ENCODE measurements around the gene ADCK2.

ADCK2 gene

GRCh38 chr7:140679186-140679585 is 6.4 kb downstream of the ADCK2 start:
- TF ChIP-seq CTCF (IDR thresholded peaks at IDR 0.05; ENCODE audit: insufficient read depth, missing control alignments) = no peak
- DNase-seq (ENCODE audit: insufficient read length, low spot score) (no peak), FAIRE-seq (no peak)

GRCh38 chr7:140680886-140681285 is 8.1 kb downstream of the ADCK2 start:
- DNase-seq (ENCODE audit: insufficient read length, low spot score) (no peak), FAIRE-seq (no peak)
- TF ChIP-seq CTCF (IDR thresholded peaks at IDR 0.05; ENCODE audit: insufficient read depth, missing control alignments) = no peak

- DNase-seq (ENCODE audit: insufficient read length, low spot score) = no peak
- no peak for TF ChIP-seq CTCF (IDR thresholded peaks at IDR 0.05; ENCODE audit: insufficient read depth, missing control alignments)
- FAIRE-seq = no peak
Observed at GRCh38 chr7:140681766-140682165, 9.0 kb downstream of the ADCK2 start.

DNA sequence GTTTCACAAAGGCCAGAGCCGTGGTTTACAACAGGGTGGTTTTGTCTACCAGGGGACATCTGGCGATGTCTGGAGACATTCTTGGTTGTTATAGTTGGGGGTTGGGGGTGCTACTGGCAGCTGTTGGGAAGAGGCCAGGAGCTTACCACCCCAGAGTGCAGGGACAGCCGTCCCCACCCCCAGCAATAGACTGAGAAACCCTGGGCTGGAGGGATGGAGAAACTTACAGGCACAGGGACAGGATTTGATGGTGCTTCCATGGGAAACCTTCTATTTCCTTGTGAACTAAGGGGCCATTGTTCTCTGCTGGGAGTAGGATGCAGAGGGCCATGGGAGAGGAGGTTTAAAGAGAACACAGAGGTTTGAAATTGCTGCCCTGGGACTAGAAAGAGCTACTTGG is 10.9 kb downstream of the ADCK2 start:
- FAIRE-seq = no peak
- no peak for DNase-seq (ENCODE audit: insufficient read length, low spot score)
- no peak for TF ChIP-seq CTCF (IDR thresholded peaks at IDR 0.05; ENCODE audit: insufficient read depth, missing control alignments)

DNA sequence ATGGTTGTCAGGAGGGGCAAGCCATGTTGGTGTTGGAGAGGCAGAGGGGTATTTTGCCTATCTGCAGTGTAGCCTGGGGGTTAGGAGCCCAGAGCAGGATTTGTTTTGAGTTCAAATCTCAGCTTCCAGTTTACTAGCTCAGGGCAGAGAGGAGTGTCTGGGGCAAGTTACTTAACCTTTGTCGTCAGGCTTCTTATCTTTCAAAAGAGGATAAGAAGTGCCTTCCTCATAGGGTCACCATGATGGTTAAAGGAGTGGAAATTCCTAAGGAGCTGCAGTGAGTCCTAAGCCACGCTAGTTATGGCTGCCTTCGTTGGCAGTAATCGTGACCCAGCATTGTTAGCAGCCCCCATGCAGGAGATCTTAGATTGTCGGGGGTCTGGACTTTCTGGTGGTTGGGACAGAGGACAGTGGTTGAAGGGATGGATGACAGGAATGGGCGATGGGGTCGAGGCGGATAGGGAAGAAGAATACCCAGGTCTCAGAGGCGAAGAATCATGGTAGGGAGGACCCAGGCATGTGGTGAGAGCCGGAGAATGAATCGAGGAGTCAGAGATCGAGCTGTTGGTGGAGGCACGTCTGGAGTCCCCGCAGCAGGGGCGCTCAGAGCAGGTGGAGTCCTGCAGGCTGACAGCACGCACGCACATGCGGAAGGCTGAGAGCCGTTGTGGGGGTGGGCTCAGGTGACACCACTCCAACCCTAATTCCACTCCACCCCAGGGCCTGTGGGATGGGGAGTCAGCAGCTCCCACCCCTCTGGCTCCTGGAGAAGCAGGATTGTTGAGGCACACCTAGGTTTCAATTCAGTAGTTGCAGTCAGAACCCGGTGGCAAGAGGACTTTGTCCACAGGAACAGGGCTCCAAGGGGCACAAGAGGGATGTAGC is 11.6 kb downstream of the ADCK2 start:
- no peak for FAIRE-seq
- DNase-seq (ENCODE audit: insufficient read length, low spot score) = no peak
- no peak for TF ChIP-seq CTCF (IDR thresholded peaks at IDR 0.05; ENCODE audit: insufficient read depth, missing control alignments)

- no peak for DNase-seq (ENCODE audit: insufficient read length, low spot score)
- no peak for FAIRE-seq
- no peak for TF ChIP-seq CTCF (IDR thresholded peaks at IDR 0.05; ENCODE audit: insufficient read depth, missing control alignments)
Observed at GRCh38 chr7:140685407-140686087, 12.8 kb downstream of the ADCK2 start.

DNA sequence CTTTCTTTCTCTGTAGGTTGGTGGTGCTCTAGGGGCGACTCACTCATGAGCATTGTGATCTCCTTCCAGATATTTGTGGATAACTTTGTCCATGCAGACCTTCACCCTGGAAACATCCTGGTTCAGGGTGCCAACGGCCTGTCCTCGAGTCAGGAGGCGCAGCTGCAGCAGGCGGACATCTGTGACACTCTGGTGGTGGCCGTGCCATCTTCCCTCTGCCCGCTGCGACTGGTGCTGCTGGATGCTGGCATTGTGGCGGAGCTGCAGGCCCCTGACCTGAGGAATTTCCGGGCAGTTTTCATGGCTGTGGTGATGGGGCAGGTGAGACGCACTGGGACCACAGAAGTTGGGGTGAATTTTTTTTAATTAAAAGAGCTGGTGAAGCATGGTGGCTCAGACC is 14.2 kb downstream of the ADCK2 start:
- no peak for TF ChIP-seq CTCF (IDR thresholded peaks at IDR 0.05; ENCODE audit: insufficient read depth, missing control alignments)
- FAIRE-seq = no peak
- no peak for DNase-seq (ENCODE audit: insufficient read length, low spot score)
